IMR-90 (cell line): ENCODE data around the gene PRKACG. TPM values are rescaled to one million over a fixed set of nuclear protein-coding genes. Genes with fewer than 3 reads are reported as not detected.

Experiments used
- ATAC-seq: fragments of 200-7000 bp; cut with Tn5 transposase; 2 replicates; pipeline ENCODE4 v1.9.1; 2020; ENCODE audit warnings: low read depth, mild to moderate bottlenecking, moderate library complexity
- BruUV-seq: library from RNA; stranded (reverse); fragments of 400-500 nt; replicated peaks from 2 replicates; lab custom pipeline; 2021; lab: Mats Ljungman, UMichigan
- CTCF ChIA-PET: fragments of 300-600 bp; formaldehyde crosslinking; extraction: SDS; loops from one replicate; lab custom pipeline; 2021; ENCODE audit warnings: antibody characterized with exemption; lab: Yijun Ruan, JAX
- POLR2A ChIA-PET: fragments of 300-600 bp; sonication (Branson Sonifier 250); formaldehyde crosslinking; loops from one replicate; lab custom pipeline; 2022; ENCODE audit warnings: antibody characterized with exemption; ENCODE audit not compliant: unreplicated experiment; lab: Charles Lee
- DNase-seq: peaks from one replicate; pipeline ENCODE4 v3.0.0; 2013
- H2AFZ ChIP-seq: replicated peaks from 2 replicates; pipeline ENCODE3; 2013; ENCODE audit warnings: low read length, mild to moderate bottlenecking; ENCODE audit not compliant: poor library complexity
- H2AK5ac ChIP-seq: 2 replicates; pipeline ENCODE4 v1.6.1; 2013; ENCODE audit warnings: low read depth, low read length, inconsistent platforms
- H2AK9ac ChIP-seq: replicated peaks from 2 replicates; pipeline ENCODE3; 2013; ENCODE audit warnings: mild to moderate bottlenecking, low read depth, low read length, moderate library complexity; ENCODE audit not compliant: poor library complexity
- H2BK120ac ChIP-seq: 2 replicates; pipeline ENCODE4 v1.6.1; 2013; ENCODE audit warnings: low read depth, low read length, inconsistent platforms
- H2BK15ac ChIP-seq: 3 replicates; pipeline ENCODE4 v1.6.1; 2013; ENCODE audit warnings: low read depth, low read length, inconsistent platforms
- H2BK20ac ChIP-seq: 2 replicates; pipeline ENCODE4 v1.6.1; 2013; ENCODE audit warnings: low read depth, mild to moderate bottlenecking, inconsistent platforms, low read length, moderate library complexity
- H2BK5ac ChIP-seq: 2 replicates; pipeline ENCODE4 v1.6.1; 2013; ENCODE audit warnings: mild to moderate bottlenecking, low read depth, low read length, inconsistent platforms; ENCODE audit not compliant: poor library complexity, severe bottlenecking
- H3K14ac ChIP-seq: replicated peaks from 2 replicates; pipeline ENCODE4 v1.6.1; 2013; ENCODE audit warnings: low read depth, low read length, inconsistent platforms
- H3K18ac ChIP-seq: 2 replicates; pipeline ENCODE4 v1.6.1; 2013; ENCODE audit warnings: low read depth, low read length, control low read depth
- H3K23ac ChIP-seq: 2 replicates; pipeline ENCODE4 v1.6.1; 2013; ENCODE audit warnings: low read depth, low read length, inconsistent platforms
- H3K27ac ChIP-seq: 2 replicates; pipeline ENCODE4 v1.5.1; 2013; ENCODE audit warnings: mild to moderate bottlenecking, control low read depth, low read length; ENCODE audit not compliant: insufficient read depth
- H3K27me3 ChIP-seq: 2 replicates; pipeline ENCODE4 v1.6.1; 2013; ENCODE audit warnings: low read length; ENCODE audit not compliant: control insufficient read depth, insufficient read depth
- H3K36me3 ChIP-seq: 2 replicates; pipeline ENCODE4 v1.6.1; 2013; ENCODE audit warnings: low read length, mixed read lengths; ENCODE audit not compliant: control insufficient read depth, insufficient read depth
- H3K4ac ChIP-seq: 2 replicates; pipeline ENCODE4 v1.6.1; 2013; ENCODE audit warnings: low read depth, low read length, inconsistent platforms
- H3K4me1 ChIP-seq: 2 replicates; pipeline ENCODE4 v1.6.1; 2013; ENCODE audit warnings: low read length, mixed read lengths; ENCODE audit not compliant: control insufficient read depth, insufficient read depth
- H3K4me2 ChIP-seq: 2 replicates; pipeline ENCODE4 v1.6.1; 2013; ENCODE audit warnings: low read depth, mild to moderate bottlenecking, control low read depth, low read length, moderate library complexity
- H3K4me3 ChIP-seq: 2 replicates; pipeline ENCODE4 v1.5.1; 2013; ENCODE audit warnings: low read depth, mild to moderate bottlenecking, control low read depth, low read length, moderate library complexity; ENCODE audit not compliant: insufficient read depth
- H3K56ac ChIP-seq: 2 replicates; pipeline ENCODE4 v1.6.1; 2013; ENCODE audit warnings: low read length, inconsistent platforms; ENCODE audit not compliant: insufficient read depth; ENCODE audit errors: extremely low read depth
- H3K79me1 ChIP-seq, 2 experiments: 2 replicates each; pipeline ENCODE4 v1.6.1; 2013; ENCODE audit warnings: low read length in 2 of 2, inconsistent platforms in 1 of 2, low read depth in 1 of 2
- H3K9ac ChIP-seq: 2 replicates; pipeline ENCODE4 v1.6.1; 2013; ENCODE audit warnings: low read depth, low read length, control low read depth
- H3K9me1 ChIP-seq: 2 replicates; pipeline ENCODE4 v1.6.1; 2013; ENCODE audit warnings: low read length, inconsistent platforms; ENCODE audit not compliant: insufficient read depth
- H3K9me3 ChIP-seq: 2 replicates; pipeline ENCODE4 v1.6.1; 2013; ENCODE audit warnings: low read length; ENCODE audit not compliant: control insufficient read depth, insufficient read depth
- H4K20me1 ChIP-seq: 2 replicates; pipeline ENCODE4 v1.6.1; 2013; ENCODE audit warnings: low read length, inconsistent platforms; ENCODE audit not compliant: insufficient read depth
- H4K5ac ChIP-seq: 2 replicates; pipeline ENCODE4 v1.6.1; 2013; ENCODE audit warnings: mild to moderate bottlenecking, low read depth, low read length, control low read depth
- H4K8ac ChIP-seq, 2 experiments: 2 replicates each; pipeline ENCODE4 v1.6.1; 2013; ENCODE audit warnings: low read depth in 2 of 2, low read length in 2 of 2, control low read depth in 1 of 2, inconsistent platforms in 1 of 2
- H4K91ac ChIP-seq: 2 replicates; pipeline ENCODE4 v1.6.1; 2013; ENCODE audit warnings: low read depth, low read length, inconsistent platforms; ENCODE audit not compliant: insufficient read depth
- BHLHE40 ChIP-seq: fragments of 150-350 bp; IDR thresholded peaks from 2 replicates; pipeline ENCODE4 v1.6.1; 2016; ENCODE audit warnings: mild to moderate bottlenecking, low read depth, low read length
- CEBPB ChIP-seq: IDR thresholded peaks from 2 replicates; pipeline ENCODE4 v1.6.1; 2012; ENCODE audit warnings: low read depth, low read length, improper control_type of control experiment
- CHD1 ChIP-seq: IDR thresholded peaks from 2 replicates; pipeline ENCODE4 v1.6.1; 2012; ENCODE audit warnings: low read depth, low read length, improper control_type of control experiment
- FOS ChIP-seq: fragments of 150-350 bp; IDR thresholded peaks from 2 replicates; pipeline ENCODE4 v1.6.1; 2016; ENCODE audit warnings: low read depth, low read length
- MAZ ChIP-seq: IDR thresholded peaks from 2 replicates; pipeline ENCODE4 v1.6.1; 2012; ENCODE audit warnings: low read depth, mild to moderate bottlenecking, low read length, improper control_type of control experiment, moderate library complexity, borderline replicate concordance
- MXI1 ChIP-seq: IDR thresholded peaks from 2 replicates; pipeline ENCODE4 v1.6.1; 2012; ENCODE audit warnings: low read depth, mild to moderate bottlenecking, low read length, moderate library complexity, borderline replicate concordance
- NFE2L2 ChIP-seq: fragments of 150-350 bp; IDR thresholded peaks from 2 replicates; pipeline ENCODE4 v1.6.1; 2016; ENCODE audit warnings: low read depth, mild to moderate bottlenecking, low read length
- RFX5 ChIP-seq: IDR thresholded peaks from 2 replicates; pipeline ENCODE4 v1.8.0; 2012; ENCODE audit warnings: low read depth, mild to moderate bottlenecking, low read length, moderate library complexity
- WGBS, 2 experiments: methylation state at CpG; one replicate each; pipeline versions ENCODE4 v1.1.5 to v1.1.7; 2013; ENCODE audit warnings: missing lambda C conversion rate in 2 of 2; ENCODE audit not compliant: insufficient read length in 1 of 2; ENCODE audit errors: extremely low coverage in 2 of 2; 5-methylcytosine and 5-hydroxymethylcytosine counted together
- dilution Hi-C: fragments of 300-500 bp; cut with HindIII; formaldehyde crosslinking; loops from one replicate; pipeline ENCODE4 v1.14.3; 2018; ENCODE audit warnings: low sequenced_read_pairs; ENCODE audit not compliant: unreplicated experiment
- in situ Hi-C: fragments of 300-500 bp; cut with MboI; formaldehyde crosslinking; loops from 3 replicates; pipeline ENCODE4 v1.14.3; 2019; ENCODE audit warnings: low sequenced_read_pairs, inconsistent platforms, mixed read lengths
- intact Hi-C: fragments of 100-400 bp; cut with micrococcal nuclease; formaldehyde crosslinking; loops from 2 replicates; pipeline ENCODE4 v1.10.0; 2022
- polyA plus RNA-seq, 3 experiments: library from polyadenylated mRNA; depleted of rRNA; stranded (reverse); fragments of >200 nt; gene quantifications; 2 replicates each; pipeline ENCODE4 v1.2.3, GENCODE V29; 2012; ENCODE audit warnings: low replicate concordance in 1 of 3
- total RNA-seq: library from RNA; depleted of rRNA; stranded (reverse); fragments of >200 nt; gene quantifications from 2 replicates; pipeline ENCODE4 v1.2.3, GENCODE V29; 2012
- TF ChIP-seq, protein P1 (sequence below): fragments of 150-350 bp; IDR thresholded peaks from 2 replicates; pipeline ENCODE4 v1.6.1; 2016; ENCODE audit warnings: low read depth, mild to moderate bottlenecking, low read length, moderate library complexity, borderline replicate concordance
- TF ChIP-seq, protein P2 (sequence below): conservative IDR thresholded peaks from 2 replicates; pipeline ENCODE4 v1.5.1; 2012; ENCODE audit warnings: mild to moderate bottlenecking, low read depth, low read length, improper control_type of control experiment

Gene PRKACG
- total and polyA plus RNA-seq, 2 of the 4 experiments (the other 2 are of a cell fraction): not detected

DNA sequence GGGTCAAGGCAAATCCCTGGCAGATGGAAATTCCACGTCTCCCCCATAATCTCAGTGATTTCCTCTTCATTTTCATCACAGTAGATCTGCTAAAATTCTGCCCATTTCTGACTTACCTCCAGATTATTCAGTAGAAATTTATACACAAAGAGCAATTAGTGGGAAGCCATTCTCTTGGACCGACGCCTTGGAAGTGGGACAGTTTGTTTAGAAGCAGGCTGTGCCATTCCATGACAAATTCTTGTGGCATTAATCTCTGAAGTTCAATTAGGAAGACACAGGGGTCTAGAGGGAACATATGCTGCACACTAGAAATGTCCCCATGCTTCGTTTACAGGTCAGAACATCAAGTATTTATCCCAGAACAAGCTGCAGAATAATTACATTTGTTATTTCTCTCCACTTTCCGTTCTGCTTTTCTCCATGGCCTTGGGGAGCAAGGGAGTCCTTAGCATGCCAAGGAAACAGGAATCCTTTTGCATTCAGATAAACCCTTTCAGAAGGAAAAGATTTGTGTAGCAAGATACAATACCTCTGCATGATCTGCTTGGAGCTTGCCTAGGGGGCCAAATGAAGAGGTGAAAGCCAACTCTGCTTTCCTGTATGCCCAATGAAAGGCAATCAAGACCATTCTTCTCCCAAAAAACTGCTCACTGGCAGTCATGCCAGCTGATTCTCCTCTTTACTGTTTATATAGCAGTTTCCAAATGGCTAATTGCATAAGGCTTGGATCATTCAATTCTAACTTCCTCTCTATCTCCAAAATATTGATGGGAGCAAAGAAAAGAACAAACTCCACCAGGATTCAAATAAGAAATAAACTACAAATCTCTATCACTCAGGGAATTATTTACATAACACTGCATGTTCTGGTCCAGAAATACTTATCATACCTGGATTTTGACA, 2.5 kb upstream of the PRKACG start:
- H2AFZ ChIP-seq: no peak overlapping the region

More for the DNA sequence above, 2.5 kb upstream of the PRKACG start:
- H3K23ac ChIP-seq: no peak overlapping the region
- H2BK5ac ChIP-seq: no peak overlapping the region
- H3K36me3 ChIP-seq: no peaks in the 10 kb centered on the region
- DNase-seq (no peak), ATAC-seq (no peak)
- H2BK15ac ChIP-seq: no peak overlapping the region
- no peak overlapping the region for H2AK5ac ChIP-seq
- H3K4me3 ChIP-seq: no peak overlapping the region
- no peak overlapping the region for H3K14ac ChIP-seq
- ChIA-PET POLR2A (interaction anchor here (0.5 kb wide), 1 partner anchor 439 kb away, joined by 4 read pairs; no protein-coding TSS in a partner anchor), CTCF (interaction anchor here (0.6 kb wide), 1 partner anchor 663 kb away, joined by 3 read pairs; no protein-coding TSS in a partner anchor)
- 20% methylated on average over 1 of the region's 5 CpGs; no CpG with 5 or more reads in 1 of the 2 experiments for WGBS, 2 experiments
- no peak overlapping the region for H3K4me2 ChIP-seq
- H3K27me3 ChIP-seq: peaks cover 11% of the 10 kb centered on the region
- no peaks in the 10 kb centered on the region for H3K4me1 ChIP-seq
- no peak overlapping the region for H3K27ac ChIP-seq
- H3K9me1 ChIP-seq: no peaks in the 10 kb centered on the region
- dilution Hi-C loops: no loop called here
- no peak overlapping the region for H3K9ac ChIP-seq
- H4K91ac ChIP-seq: no peak overlapping the region
- no peaks in the 10 kb centered on the region for H3K9me3 ChIP-seq
- no TSS peak for BruUV-seq
- no peak overlapping the region for H2AK9ac ChIP-seq
- TF ChIP-seq FOS (no peak), NFE2L2 (no peak), BHLHE40 (no peak), RFX5 (no peak), MAZ (no peak), CEBPB (no peak), MXI1 (no peak), CHD1 (no peak)
- TF ChIP-seq, protein P1, sequence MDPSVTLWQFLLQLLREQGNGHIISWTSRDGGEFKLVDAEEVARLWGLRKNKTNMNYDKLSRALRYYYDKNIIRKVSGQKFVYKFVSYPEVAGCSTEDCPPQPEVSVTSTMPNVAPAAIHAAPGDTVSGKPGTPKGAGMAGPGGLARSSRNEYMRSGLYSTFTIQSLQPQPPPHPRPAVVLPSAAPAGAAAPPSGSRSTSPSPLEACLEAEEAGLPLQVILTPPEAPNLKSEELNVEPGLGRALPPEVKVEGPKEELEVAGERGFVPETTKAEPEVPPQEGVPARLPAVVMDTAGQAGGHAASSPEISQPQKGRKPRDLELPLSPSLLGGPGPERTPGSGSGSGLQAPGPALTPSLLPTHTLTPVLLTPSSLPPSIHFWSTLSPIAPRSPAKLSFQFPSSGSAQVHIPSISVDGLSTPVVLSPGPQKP: no peak
- TF ChIP-seq, protein P2, sequence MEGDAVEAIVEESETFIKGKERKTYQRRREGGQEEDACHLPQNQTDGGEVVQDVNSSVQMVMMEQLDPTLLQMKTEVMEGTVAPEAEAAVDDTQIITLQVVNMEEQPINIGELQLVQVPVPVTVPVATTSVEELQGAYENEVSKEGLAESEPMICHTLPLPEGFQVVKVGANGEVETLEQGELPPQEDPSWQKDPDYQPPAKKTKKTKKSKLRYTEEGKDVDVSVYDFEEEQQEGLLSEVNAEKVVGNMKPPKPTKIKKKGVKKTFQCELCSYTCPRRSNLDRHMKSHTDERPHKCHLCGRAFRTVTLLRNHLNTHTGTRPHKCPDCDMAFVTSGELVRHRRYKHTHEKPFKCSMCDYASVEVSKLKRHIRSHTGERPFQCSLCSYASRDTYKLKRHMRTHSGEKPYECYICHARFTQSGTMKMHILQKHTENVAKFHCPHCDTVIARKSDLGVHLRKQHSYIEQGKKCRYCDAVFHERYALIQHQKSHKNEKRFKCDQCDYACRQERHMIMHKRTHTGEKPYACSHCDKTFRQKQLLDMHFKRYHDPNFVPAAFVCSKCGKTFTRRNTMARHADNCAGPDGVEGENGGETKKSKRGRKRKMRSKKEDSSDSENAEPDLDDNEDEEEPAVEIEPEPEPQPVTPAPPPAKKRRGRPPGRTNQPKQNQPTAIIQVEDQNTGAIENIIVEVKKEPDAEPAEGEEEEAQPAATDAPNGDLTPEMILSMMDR: no peak
- no peak overlapping the region for H2BK20ac ChIP-seq
- in situ Hi-C loops: no loop called here
- H4K5ac ChIP-seq: no peak overlapping the region
- no peaks in the 10 kb centered on the region for H4K20me1 ChIP-seq
- no peak overlapping the region for H3K18ac ChIP-seq
- no peak overlapping the region for H3K56ac ChIP-seq
- H2BK120ac ChIP-seq: no peak overlapping the region
- no peaks in the 10 kb centered on the region for H3K79me1 ChIP-seq
- intact Hi-C loops: no loop called here
- H4K8ac ChIP-seq: no peak overlapping the region
- no peak overlapping the region for H3K4ac ChIP-seq
